Head of caudate nucleus (tissue), 42 donors: Measurements from ENCODE around the gene TOP3B.

ENCODE experiments used
- DNase-seq, 42 donors: peaks; one replicate each; pipeline versions ENCODE4 v3.0.0 to v3.0.0-alpha.2; 2020 to 2021; ENCODE audit warnings: mixed read lengths in 7 of 42
- intact Hi-C: fragments of 100-400 bp; cut with DNase I; formaldehyde crosslinking; loops from one replicate; pipeline ENCODE4 v1.15.0; 2022

TOP3B gene

DNA sequence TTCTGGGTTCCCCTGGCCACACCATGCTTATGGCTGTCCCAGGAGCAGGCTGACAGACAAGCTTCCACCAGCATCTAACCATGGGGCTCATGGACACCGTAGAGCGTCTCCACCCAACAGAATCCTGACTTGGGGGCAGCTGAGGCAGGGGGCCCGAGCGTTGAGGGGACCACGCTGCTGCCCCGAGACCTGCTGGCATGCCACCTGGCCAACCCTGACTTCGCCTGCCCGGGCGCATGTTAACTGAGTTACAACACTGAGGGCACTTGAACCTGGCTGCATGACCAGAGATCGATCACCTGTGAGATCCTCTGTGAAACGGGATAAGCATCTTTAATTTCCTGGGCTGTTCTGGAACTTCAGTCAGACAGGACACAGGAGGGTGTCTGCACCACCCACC, 43.7 kb downstream of the TOP3B start:
- intact Hi-C loops, result loop anchor here (2.0 to 5.0 kb wide), 4 partner anchors 14 to 227 kb away; partner anchors contain the start of genes MAPK1, PPM1F and YPEL1
- DNase-seq, result no peak

DNA sequence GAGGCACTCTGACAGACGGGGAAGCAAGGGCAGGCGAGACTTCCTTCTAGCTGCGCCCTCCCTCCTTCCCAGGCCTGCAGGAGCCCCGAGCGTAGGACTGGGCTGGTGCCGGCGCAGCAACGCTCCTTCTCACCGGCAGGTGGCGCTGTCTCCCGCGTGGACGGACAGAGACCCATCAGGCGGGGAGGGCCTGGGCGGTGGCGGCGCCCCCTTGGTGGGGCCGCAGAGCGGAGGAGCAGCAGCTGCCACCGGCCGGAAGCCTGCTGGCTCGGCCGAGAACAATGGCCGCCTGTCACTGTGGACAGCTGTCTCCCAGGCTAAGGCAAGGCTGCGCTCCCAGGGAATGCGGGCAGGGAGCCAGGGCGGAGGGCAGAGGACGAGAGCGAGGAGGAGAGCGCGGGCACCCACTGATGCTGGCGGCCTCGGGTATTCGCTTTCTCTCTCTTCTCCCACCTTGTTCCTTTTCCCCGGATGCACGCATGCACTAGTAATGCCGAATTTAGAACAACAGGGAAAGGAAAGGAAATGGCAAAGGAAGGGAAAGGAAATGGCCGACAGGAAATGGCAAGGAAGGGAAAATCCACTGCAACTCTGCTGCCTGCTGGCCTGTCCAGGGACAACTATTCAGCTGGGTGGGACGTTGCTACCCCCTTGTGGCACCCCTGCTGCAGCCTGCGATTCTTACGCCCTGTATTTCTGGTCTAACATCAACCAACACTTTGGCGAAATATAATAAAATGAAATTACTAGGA, 44.3 kb downstream of the TOP3B start:
- peak; percentile 85 to 99 (median 96) for DNase-seq
- intact Hi-C loops, result loop anchor here (2.0 to 5.0 kb wide), 4 partner anchors 15 to 226 kb away; partner anchors contain the start of genes MAPK1, PPM1F and YPEL1

DNA sequence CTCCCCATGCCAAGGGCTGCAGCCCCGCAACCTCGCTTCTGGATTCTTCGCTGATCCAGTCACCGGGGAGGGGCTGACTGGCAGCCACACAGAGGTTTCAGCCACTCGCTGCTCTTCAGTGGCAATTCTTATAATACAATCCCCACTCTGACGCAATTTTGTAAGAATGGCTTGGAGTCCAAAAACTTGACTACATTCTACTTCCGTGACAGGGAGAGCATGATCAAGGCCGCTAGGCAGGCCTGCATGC, 44.8 kb downstream of the TOP3B start:
- DNase-seq, result peak in 3 of 42 donors; percentile 28 to 42 (median 40)

DNA sequence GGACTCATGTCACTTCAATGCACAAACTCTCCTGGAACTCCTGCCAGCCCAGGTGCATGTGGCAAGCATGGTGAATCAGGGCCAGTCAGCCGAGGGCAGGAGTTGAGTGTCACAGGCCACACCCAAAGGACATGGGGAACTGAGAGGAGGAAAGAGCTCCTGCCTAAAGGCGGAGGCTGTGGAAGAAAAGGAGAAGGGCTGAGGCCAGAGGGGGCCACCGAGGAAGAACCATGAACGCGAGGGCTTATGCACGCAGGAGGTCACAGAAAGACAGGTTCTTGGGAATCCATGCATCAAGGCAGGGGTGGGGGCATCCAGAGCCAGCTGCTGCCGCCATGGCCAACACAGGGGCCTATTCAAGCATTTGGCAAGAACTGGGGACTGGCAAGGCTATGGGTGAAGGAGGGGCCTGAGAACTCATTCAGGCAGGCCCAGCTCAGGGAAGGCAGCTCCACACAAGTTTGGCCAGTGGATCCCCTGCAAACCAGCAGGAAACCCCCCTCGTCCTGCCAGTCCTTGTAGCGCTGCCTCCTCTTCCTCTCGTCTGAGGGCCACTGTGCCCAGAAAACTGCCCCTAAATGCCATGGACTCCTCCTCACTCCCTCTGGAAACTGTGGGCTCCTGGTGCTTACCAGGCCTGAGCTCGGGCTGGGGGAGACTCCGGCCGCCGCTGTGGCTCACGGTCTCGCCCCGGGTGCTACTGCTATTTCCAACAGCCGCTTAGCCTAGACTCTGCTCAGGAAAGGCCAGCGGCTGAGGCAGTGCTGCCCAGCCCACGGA, 45.4 kb downstream of the TOP3B start:
- intact Hi-C loops, result loop anchor here (5.0 kb wide), 3 partner anchors 70 to 225 kb away; partner anchors contain the start of genes MAPK1 and YPEL1
- peak in 35 of 42 donors; percentile 40 to 80 (median 62) for DNase-seq

More for the DNA sequence above, 44.8 kb downstream of the TOP3B start:
- intact Hi-C loops, result loop anchor here (2.0 to 5.0 kb wide), 4 partner anchors 15 to 225 kb away; partner anchors contain the start of genes MAPK1, PPM1F and YPEL1

DNA sequence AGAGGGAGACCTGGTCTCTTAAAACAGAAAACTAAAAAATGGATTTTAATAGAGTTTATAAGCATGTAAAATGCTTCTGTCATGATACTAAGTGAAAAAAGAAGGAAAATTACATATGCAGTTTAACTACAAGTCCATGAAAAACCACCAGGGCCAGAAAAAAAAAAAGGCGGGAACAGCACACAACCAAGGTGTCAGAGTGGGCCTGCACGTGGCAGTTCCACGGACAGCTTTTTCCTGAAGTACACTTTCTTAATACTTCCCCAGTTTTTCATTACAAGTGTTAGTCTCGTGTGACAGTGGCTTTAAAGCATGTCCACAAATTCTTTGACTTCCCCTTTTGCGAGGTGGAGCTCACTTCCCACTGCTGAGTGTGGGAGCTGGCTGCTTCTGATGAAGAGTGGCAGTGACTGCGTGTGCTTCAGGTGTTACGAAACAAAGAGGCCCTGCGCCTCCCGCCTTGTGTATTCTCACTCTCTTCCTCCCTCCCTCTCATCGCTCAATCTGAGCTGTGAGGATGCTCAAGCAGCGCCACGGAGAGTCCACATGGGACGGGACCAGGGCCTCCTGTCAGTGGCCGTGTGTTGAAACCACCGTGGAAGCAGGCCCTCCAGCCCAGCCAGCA, 46.3 kb downstream of the TOP3B start:
- DNase-seq, result peak in 40 of 42 donors; percentile 54 to 94 (median 78)
- intact Hi-C loops, result loop anchor here (5.0 kb wide), 3 partner anchors 69 to 224 kb away; partner anchors contain the start of genes MAPK1 and YPEL1

DNA sequence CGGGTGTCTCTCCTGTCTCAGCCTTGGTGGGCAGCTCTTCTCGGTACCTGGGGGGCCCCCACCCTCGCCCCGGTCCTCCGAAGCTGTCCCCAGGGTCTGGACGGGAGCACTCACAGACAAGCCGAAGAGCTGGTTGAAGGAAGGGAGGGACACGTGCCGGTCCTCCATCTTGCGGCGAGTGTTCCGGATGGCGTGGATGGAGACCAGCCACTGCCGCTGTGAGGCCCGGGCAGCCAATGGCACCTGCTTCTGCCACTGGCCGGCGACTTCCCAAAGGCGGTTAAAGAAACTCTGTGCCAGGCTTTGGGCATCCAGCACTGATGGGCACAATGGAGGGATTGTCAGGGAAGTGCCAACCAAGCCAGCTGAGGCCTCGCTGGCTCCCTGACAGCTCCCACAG, 48.7 kb downstream of the TOP3B start:
- intact Hi-C loops, result no loop called here
- peak; percentile 48 to 87 (median 74) for DNase-seq

DNA sequence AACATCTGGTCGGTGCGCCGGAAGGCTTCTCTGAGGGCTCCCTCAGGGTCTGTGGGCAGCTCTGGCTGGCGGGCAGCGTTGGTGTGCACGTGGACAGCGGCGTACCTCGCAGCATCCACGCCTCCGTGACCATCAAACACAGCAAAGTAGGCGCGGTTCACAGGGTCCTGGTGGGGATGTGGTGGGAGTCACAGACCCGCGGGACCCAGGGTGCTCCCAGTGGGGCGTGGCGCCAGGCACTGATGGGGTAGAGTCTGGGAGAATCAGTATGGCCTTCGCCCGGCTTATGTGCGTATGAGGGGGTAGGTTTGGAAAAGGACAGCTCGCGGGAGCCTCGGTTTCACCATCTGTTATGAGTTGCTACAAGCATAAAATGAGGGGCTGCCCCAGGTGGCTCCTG, 49.2 kb downstream of the TOP3B start:
- intact Hi-C loops, result no loop called here

DNA sequence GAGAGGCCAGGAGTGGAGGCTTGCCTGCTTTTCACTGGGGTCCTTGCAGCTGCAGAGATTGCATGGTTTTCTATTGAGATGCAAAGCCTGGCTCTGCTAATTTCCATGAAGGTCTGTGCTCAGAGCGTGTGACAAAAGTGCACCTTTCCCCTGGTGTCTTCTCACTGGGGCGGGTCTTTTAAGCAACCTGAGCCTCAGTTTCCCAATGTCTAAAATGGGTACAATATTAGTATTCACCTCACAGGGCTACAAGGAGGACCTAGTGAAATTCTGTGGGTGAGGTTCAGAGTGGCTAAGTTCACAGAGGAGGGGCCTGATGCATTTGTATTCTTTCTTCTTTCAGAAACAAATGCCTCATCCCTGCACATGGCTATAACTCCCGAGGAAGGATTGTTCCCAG, 50.2 kb downstream of the TOP3B start:
- intact Hi-C loops, result no loop called here
- no peak for DNase-seq

More for the DNA sequence above, 49.2 kb downstream of the TOP3B start:
- DNase-seq, result no peak

DNA sequence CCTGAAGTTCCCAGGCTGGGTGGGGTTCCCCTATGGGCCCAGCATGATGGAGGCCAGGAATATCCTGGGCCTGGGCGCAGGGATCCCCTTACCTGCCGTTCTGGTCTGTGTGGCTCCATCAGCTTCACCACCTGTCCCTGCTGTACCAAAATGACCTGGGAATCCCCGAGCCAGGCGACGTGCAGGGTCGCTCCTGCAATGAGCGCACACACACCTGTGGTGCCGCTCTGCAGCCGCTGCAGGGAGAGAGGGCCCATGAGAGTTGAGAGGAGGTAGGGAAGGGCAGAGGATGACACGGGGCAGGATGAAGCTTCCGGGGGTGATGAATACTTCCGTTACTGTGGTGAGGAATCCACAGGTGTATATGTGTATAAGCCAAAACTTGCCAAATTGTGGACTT, 51.5 kb downstream of the TOP3B start:
- no peak for DNase-seq

DNA sequence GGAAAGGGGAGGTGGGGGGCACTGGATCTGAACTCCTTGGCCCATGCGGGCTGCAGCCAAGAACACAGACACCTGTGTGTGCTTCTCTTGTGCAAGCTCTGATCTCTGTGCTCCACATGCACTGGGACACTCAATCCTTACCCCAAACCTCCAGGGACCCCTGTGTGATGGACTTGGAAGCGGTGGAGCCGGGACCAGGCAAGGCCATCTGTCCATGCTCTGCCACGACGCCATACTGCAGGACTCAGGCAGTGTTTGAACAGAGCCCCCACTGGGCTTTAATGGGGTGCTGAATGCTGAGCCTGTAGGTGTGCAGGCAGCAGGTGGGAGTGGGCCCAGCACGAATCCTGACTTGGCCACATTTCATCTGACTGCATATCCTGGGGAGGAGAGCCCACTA, 53.3 kb downstream of the TOP3B start:
- intact Hi-C loops, result no loop called here
- DNase-seq, result no peak

More for the DNA sequence above, 51.5 kb downstream of the TOP3B start:
- intact Hi-C loops, result no loop called here

DNA sequence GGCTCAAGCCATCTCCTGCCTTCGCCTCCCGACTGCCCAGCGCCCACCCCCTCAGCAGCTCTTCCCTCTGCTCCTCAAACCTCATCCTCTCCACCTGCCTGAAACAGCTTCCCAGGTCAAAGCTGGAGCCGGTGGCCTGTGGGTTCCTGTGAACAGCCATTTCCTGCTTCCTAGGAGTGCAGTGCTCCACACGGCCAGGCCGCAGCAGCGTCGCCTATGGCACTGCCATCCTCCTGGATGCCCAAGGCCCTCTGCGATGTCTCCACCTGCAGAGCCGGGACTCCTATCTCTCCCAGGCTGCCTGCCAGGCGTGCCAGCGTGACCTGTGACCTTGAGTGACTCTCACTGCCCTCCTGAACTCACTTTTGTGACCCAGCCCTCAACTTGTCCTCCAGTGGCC, 54.5 kb downstream of the TOP3B start:
- intact Hi-C loops, result no loop called here
- DNase-seq, result no peak

DNA sequence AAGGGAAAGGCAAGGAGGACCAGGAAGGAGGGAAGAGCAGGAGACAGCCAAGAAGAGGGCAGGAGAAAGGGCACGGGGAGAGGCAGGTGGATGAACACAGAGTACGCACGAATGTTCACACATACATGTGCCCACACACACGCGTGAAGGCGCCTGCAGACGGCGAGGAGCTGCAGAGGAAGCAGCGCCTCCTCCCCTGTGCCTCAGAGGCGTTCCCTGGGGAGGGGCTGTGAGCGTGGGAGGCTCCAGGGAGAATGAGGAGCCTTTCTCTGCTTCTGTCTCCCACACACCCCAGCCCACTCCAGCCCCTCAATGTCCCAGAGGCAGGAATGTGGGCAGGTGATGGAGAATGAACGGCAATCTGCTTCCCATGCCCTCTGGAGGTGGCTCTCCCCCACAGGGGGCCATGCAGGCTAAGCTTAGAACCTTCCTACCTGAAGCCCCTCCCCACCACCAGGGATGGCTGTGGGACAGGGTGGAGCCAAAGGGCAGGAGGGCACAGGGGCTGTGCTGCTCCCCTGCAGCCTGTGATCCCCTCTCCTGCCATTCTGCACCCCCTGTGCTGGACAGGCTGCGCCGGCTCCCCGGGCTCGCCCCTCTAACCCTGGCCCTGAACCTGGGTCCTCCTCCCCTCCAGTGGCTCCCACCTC, 55.3 kb downstream of the TOP3B start:
- intact Hi-C loops, result no loop called here
- peak in 41 of 42 donors; percentile 35 to 94 (median 82) for DNase-seq

DNA sequence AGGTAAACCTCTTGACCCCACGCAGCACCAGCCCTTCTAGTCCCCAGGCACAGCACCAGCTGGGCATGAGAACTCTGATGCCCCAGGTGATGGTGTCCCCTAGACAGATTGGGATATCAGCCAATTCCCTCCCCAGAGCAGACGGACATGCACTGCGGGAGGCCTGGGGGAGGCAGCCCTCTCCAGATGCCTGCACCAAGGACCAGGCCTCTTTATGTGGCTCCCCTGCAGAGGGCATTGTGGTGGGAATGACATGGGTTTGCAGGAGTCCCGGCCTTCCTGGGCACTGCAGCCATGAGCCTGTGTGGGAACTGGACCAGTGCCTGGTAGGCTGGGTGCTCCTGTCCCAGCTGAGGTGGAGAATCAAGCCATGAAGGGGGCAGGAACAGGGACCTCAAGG, 55.9 kb downstream of the TOP3B start:
- intact Hi-C loops, result no loop called here
- DNase-seq, result no peak

DNA sequence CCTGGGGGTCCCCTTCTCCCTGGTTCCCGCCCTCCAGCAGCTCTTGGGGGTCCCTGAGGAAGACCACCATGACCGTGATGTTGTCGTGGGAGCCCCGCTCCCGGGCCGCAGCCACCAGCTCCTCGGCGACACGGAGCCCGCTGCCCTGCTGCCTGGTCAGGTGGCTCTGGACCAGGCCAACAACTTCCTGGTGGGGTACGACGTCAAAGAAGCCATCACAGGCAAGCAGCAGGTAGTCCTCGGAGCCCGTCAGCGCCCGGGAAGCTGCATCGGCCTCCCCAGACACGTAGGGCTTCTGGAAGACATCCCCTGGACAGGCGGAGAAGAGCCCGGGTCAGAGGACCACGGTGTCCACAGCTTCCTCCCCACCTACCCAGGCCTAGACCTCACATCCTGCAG, 59.4 kb downstream of the TOP3B start:
- intact Hi-C loops, result no loop called here
- DNase-seq, result no peak

DNA sequence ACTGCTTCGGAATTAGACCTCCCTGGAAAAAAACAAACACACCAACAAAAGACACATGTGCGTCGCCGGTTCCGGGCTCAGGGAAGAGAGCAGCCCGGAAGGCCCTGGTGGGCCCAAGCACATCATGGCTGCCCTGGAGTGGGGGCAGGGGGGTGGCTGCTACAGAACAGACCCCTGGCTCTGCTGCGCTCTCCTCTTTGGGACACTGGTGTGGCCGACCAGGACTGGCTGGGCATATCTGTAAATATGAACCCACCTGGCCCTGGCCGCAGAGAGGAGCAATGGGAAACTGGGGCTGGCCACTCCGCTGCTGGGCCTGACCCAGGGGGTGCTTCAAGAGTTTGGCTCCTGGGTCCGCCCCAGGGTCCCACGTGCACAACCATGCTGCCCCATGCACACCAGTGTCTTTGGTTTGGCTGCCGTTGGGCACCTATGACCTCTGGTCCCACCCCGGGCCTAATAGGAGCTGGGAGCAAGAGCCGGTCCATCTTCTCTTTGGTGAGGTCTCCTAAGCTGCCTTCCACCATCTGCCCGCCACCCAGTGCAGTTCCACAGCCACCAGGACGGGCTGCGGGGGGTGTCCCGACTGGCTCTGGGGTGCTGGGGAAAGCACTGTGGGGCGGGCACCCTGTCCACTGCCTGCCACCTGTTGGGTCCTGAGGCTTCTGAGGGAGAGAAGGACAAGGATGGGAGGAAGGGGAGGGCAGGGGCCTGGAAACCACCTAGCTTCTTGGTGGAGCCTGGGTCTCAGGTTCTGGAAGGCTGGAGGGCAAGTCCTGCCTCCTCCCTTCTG, 60.0 kb downstream of the TOP3B start:
- intact Hi-C loops, result no loop called here
- DNase-seq, result no peak

DNA sequence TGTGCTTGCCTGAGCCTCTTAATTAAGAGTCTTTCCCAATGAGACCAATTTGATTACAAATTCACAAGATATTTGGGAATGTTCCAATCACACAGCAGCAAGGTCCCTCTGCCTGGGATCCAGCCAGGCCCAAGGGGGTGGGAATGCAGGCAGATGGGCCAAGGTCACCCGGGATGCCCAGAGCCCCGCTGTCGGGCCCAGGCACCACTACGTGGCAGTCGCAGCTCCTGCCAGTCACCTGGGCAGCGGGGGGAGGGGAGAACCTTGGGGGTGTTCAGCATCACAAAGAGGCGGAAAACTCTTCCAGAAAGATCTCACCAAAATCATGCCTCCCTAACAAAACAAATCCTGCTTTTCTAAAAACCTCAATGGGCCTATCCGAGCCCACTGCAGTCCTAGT, 60.9 kb downstream of the TOP3B start:
- intact Hi-C loops, result no loop called here
- DNase-seq, result peak in 2 of 42 donors; percentile 25 to 27

DNA sequence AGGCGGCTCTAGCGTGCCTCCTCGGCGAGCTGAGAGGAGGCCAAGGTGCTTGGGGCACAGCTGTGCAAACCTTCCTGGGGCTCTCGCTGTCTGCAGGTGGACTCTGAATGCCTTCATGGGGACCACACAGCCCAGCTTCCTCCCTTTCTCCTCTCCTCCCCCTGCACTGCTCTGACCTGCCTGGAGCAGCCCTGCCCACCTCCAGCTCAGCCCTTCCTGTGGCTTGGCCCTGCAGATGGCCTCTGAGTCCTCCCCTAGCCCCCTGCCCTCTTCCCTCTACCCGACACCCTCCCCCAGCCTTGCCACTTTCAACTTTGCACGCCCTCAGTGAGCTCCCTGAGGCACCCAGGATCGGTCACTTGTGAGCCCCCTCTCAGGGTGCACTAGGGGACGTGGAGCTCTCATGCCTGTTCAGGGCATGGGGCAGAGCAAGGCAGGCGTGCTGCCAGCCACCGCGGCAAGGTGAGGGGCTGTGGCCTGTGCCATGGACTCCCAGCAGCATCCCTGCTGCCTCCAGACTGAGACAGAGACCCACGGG, 61.3 kb downstream of the TOP3B start:
- no peak for DNase-seq
- intact Hi-C loops, result no loop called here
